AG09319 (cell line): ENCODE measurements around the gene ZNF514.

Source experiments
- DNase-seq: peaks from one replicate; pipeline ENCODE4 v3.0.0-alpha.2; 2010; ENCODE audit warnings: low read depth; ENCODE audit errors: extremely low read depth
- CTCF ChIP-seq: IDR thresholded peaks from 2 replicates; pipeline ENCODE4 v1.5.1; 2011; ENCODE audit warnings: low read depth, mild to moderate bottlenecking, inconsistent platforms, low read length, moderate library complexity

Gene ZNF514

GRCh38 chr2:95122197-95122551 is 37.5 kb downstream of the ZNF514 start:
- TF ChIP-seq CTCF: no peak
- DNase-seq: no peak

GRCh38 chr2:95121407-95122196 is 38.0 kb downstream of the ZNF514 start, which contains the start of gene MRPS5:
Gene MRPS5, minus strand, starts transcription at chr2:95121808. Its CDS starts 17 bp downstream, at chr2:95121791.
- DNase-seq: peak; percentile 23
- no peak for TF ChIP-seq CTCF

GRCh38 chr2:95121093-95121406 is 38.6 kb downstream of the ZNF514 start:
- no peak for DNase-seq
- TF ChIP-seq CTCF: no peak

GRCh38 chr2:95115418-95115817 is 44.2 kb downstream of the ZNF514 start:
- TF ChIP-seq CTCF: peak; percentile 85
- DNase-seq: peak; percentile 11

- no peak for DNase-seq
Observed at GRCh38 chr2:95113464-95113863, 46.2 kb downstream of the ZNF514 start.

GRCh38 chr2:95110395-95110794 is 49.3 kb downstream of the ZNF514 start:
- TF ChIP-seq CTCF: no peak
- DNase-seq: no peak

More at GRCh38 chr2:95113464-95113863, 46.2 kb downstream of the ZNF514 start:
- TF ChIP-seq CTCF: no peak

GRCh38 chr2:95109260-95109659 is 50.4 kb downstream of the ZNF514 start:
- no peak for TF ChIP-seq CTCF
- DNase-seq: no peak
